HepG2 (cell line): ENCODE measurements around the gene TIRAP.

Source experiments
- NFIB ChIP-seq: sonication (generic); formaldehyde crosslinking; IDR thresholded peaks from 2 replicates; pipeline ENCODE4 v1.9.0; 2021; ENCODE audit warnings: missing genetic modification reagents, mild to moderate bottlenecking, borderline replicate concordance
- POLR2A ChIP-seq, 2 experiments: IDR thresholded peaks; 2 replicates each; pipeline ENCODE4 v1.6.1; 2011; ENCODE audit warnings: low read depth in 2 of 2, low read length in 2 of 2, mild to moderate bottlenecking in 1 of 2, moderate library complexity in 1 of 2; ENCODE audit not compliant: insufficient read depth in 1 of 2
- ZNF468 ChIP-seq: sonication (generic); formaldehyde crosslinking; IDR thresholded peaks from 2 replicates; pipeline ENCODE4 v1.8.0; 2022; ENCODE audit warnings: mild to moderate bottlenecking, moderate library complexity, missing genetic modification reagents

DNA sequence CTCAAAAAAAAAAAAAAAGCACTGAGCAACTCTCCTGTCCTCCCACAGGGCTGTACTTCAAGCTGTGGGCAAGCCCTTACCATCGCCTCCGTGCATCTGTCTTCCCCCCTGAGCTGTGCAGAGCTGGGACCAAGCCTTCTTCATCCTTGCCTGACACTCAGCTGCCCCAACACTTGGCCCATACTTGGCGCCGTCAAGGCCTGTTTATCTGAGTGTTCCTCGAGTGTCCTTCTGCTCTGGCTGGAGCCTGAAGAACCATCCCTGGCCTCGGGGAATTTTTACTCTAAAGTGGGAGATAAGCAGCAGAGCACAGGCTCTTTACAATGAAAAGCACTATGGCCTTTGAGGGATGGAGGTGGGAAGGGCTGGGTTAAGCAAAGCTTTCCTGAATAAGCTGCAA lies 1.6 kb upstream of the TIRAP start:
- TF ChIP-seq ZNF468 (CRISPR knock-in tag) = no peak
- no peak for TF ChIP-seq NFIB (CRISPR knock-in tag)
- TF ChIP-seq POLR2A (IDR thresholded peaks at IDR 0.05; ENCODE audit: insufficient read depth in 1 of 2, low read depth in 2 of 2, low read length in 2 of 2) = no peak
